Activated CD8-positive, alpha-beta memory T cell treated with anti-CD3 and anti-CD28 coated beads, Interleukin-2, amount 50 U/mL, for 1 hour (primary cell): Measurements from ENCODE around the gene BCAS3.
"Not testable (repeated sequence)": the region's sequence is repeated elsewhere in the genome, so short reads cannot be mapped to it uniquely, and the experiment has no call there.

Experiments used
- DNase-seq: peaks from one replicate; pipeline ENCODE4 v3.0.0-alpha.2; 2020; ENCODE audit errors: extremely low read depth

Gene BCAS3

DNA sequence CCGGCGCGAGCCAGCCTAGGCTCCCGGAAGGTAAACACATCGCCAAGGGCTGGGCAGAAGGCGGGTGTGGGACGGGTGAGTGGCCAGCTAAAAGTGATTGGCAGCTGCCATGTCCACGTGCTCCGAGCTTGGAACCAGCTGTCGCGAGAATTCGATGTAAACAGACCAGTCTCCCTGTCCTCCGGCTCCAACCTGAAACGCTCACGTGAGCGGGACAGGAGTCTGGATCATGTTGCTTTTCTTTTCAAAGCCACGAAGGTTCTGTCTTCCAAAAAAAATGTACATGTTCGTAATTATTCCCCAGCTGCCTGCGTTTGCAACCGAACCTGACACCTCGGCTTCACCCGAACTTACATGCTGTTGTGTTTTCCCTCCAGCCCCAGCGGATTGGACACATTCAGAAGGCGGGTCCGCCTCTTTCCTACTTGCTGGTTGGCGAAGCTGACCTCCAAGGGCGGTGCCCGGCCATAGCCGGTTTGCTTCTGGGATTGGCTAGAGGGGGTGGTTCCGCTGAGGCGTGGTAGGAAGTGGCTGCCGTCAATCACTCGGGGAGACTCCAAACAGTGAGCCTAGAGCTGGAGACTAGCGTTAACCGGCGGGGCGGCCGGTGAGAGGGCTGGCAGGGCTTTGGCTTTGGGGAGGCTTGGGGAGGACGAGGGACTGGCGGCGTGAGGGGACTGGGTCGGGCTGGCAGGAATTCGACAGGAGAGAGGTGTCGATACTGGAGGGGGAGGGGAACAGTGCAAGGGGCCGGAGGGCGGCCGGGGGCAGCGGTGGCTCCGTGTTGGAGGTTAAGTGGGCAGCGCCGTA lies at the start of gene BCAS3:
Gene BCAS3, plus strand, starts transcription at position 544 of the 810 bp plus-strand sequence.
- DNase-seq, result peak; percentile 91

DNA sequence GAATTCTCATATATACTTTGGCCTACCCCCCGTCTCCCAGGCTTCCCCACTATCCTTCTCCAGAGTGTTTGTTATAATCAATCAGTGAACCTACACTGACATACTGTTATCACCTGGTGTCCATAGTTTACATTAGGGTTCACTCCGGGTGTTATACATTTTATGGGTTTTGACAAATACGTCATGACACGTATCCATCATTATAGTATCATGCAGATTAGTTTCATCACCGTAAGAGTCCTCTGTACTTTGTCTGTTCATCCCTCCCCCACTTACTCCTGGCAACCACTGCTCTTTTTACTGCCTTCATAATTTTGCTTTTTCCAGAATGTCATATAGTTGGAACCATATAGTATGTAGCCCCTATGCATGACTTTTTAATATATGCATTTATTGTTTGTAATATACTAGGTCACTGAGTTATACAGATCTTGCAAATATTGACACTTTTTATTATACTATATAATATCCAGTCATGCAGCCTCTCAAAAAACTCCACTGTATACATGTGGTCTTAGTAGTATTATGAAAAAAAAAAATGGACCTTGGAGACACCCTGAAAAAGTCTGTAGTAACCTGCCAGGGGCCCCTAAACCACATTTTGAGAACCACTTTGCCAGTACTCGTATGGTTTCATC lies 49.3 kb upstream of the BCAS3 start:
- DNase-seq, result no peak

DNA sequence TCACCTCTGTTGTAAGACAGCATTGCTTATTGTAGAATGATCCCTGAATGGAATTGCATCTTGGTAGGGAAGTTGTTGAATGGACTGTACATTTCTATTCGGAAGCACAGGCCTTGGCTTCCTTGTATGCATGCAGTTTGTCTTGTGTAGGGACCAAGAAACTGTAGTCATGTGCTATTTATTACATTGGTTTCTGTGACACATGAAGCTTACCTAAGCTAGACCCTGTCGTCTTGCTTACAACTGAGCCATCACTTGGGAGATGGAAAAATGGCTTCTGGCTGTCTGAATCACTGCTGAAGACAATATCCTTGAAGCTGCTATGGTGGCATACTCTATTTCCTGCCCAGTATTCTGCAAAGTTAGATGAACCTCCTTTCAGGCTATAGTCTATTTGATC lies 48.5 kb upstream of the BCAS3 start:
- no peak for DNase-seq

DNA sequence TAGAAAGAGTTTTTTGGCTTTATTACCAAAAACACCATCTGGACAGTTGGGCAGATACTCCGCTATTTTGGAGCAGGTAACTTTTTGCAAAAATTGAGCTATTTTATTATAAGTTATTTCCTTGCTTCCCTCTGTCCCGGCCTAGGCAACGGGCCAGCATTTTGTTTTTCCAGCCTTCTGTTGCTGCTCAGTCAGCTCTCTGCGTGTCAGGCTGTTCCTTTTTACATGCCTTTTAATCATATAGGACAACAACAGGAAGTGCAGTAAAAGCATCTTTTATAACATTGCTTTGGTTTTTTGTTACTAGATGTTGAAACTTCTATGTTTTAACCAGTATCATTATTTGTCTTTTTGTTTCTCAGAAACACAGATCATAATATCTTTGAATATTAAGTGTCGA lies 47.3 kb upstream of the BCAS3 start:
- DNase-seq, result no peak

DNA sequence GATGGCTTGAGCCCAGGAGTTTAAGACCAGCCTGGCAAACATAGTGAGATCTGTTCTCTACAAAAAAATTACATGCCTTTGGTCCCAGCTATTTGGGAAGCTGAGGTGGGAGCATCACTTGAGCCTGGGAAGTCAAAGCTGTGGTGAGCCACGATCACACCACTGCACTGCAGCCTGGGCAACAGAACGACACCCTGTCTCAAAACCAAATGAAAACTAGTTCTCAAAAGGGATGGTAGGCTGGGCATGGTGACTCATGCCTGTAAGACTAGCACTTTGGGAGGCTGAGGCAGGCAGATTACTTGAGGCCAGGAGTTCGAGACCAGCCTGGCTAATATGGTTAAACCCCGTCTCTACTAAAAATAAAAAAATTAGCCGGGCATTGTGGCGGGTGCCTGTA lies 46.5 kb upstream of the BCAS3 start:
- DNase-seq, result no peak

DNA sequence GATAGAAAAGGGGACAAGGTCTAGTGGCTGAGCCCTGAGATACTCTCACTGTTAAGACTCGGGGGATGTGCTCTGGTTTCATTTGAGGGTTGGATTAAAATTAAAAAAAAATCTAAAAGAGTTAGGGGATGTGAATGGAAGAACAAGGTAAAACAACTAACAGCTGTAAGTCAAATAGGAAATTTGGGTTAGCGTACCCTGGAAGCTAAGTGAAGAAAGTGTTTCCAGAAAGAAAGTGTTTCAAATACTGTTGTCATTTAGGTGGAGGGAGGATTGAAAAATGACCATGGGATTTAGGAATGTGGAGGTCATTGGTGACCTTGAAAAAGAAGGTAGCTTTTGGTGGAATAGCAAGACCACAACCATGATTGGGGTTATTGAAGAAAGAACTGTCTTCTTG lies 40.0 kb upstream of the BCAS3 start:
- DNase-seq, result no peak

DNA sequence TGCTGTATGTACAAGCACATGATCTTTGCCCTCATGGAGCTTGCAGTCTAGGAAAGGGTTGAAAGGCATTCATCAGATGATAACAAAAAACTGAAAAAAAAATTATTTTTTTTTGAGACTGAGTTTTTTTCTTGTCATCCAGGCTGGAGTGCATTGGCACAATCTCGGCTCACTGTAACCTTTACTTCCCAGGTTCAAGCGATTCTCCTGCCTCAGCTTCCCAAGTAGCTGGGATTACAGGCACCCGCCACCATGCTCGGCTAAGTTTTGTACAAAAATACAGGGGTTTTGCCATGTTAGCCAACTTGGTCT lies 38.7 kb upstream of the BCAS3 start:
- DNase-seq, result no peak

DNA sequence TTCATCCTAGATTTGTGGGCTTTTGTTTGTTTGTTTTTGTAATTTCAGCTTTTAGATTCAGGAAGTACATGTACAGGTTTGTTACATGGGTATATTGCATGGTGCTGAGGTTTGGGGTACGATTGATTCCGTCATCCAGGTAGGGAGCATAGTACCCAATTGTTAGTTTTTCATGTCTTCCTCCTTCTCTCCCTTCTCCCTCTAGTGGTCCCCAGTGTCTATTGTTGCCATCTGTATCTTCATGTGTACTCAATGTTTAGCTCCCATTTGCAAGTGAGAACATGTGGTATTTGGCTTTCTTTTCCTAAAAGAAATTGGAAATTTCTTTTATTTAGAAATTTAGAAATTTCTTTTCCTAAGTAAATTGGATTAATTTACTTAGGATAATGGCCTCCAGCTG lies 37.1 kb upstream of the BCAS3 start:
- no peak for DNase-seq

DNA sequence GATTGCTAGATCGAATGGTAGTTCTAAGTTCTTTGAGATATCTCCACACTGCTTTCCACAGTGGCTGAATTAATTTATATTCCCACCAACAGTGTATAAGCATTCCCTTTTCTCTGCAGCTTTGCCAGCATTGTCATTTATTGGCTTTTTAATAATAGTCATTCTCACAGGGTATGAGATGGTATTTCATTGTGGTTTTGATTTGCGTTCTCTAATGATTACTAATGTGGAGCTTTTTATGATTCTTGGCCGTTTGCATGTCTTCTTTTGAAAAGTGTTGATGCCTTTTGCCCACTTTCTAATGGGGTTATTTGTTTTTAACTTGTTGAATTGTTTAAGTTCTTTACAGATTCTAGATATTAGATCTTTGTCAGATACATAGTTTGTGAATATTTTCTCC lies 36.5 kb upstream of the BCAS3 start:
- DNase-seq, result no peak

DNA sequence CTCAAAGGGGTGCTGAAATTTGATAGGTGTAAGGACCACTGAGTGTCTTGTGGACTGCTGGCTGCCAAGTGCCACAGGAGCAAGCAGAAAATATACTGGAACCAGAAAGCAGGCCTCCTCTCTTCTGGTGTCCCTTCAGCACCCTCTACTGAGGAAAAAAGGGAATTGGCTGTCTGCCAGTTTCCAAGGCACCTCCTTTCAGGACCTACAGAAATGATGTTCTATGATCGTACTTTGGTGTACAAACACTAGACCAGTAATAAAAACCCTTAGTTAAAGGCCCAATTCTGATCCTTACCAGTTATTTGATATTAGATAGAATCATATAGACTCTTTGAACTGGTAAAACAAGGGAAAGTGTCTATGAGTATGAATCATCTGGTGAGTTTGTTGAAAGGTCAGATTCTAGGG lies 35.8 kb upstream of the BCAS3 start:
- DNase-seq, result peak; percentile 8

DNA sequence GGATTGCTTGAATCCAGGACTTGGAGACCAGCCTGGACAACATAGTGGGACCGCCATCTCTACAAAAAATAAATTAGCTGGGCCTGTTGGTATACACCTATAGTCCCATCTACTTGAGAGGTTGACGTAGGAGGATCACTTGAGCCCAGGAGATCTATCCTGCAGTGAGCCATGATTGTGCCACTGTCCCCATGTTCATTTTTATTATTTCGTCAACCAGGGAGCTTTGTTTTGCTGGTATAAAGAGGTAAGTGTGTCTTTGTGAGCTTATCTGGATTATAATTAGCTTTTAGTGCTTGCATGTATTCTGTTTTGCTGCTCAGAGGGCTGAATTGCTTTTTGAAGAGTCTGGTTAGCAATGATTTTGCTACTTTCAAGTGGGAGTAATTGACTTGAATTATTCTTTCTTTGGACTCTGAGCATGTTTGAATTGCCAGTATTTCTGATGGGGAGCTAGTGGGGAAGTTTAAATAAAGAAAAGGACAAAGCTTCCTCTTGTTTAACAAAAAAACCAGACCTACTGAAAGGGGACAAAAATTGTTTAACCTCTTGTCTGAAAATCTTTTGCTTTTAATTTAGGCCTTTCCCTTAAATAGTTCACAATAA lies 31.6 kb upstream of the BCAS3 start:
- no peak for DNase-seq

DNA sequence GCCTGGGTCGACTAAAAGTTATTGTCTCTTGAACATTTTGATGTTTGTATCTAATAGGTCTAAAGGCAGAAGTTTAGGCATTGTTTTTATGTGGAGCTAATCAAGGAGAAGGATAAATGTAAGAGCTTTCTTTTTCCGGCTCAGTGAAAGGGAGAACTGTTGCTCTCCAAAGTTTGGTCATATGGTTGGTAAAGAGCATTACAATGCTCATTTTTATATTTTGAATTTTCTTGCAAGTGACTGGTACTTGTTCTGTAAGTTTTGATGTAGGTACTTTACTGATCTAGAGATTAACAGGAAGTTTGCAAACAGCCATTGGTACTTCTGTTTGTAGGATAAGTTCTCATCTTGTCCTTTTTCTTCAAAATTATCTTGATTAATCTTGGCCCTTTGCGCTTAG lies 30.9 kb upstream of the BCAS3 start:
- no peak for DNase-seq

DNA sequence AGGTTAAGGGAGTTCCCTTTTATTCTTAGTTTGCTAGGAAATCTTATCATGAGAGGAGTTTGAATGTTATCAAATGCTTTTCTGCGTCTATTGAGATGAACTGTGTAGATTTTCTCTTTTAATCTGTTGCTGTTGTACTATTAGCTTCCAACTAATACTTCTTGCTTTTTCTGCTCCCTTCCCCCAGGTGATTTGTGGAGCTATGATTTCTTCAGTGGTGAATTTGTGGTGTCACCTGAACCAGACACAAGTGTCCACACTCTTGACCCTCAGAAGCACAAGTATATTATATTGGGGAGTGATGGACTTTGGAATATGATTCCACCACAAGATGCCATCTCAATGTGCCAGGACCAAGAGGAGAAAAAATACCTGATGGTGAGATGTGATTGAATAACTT lies 29.9 kb upstream of the BCAS3 start:
- no peak for DNase-seq

DNA sequence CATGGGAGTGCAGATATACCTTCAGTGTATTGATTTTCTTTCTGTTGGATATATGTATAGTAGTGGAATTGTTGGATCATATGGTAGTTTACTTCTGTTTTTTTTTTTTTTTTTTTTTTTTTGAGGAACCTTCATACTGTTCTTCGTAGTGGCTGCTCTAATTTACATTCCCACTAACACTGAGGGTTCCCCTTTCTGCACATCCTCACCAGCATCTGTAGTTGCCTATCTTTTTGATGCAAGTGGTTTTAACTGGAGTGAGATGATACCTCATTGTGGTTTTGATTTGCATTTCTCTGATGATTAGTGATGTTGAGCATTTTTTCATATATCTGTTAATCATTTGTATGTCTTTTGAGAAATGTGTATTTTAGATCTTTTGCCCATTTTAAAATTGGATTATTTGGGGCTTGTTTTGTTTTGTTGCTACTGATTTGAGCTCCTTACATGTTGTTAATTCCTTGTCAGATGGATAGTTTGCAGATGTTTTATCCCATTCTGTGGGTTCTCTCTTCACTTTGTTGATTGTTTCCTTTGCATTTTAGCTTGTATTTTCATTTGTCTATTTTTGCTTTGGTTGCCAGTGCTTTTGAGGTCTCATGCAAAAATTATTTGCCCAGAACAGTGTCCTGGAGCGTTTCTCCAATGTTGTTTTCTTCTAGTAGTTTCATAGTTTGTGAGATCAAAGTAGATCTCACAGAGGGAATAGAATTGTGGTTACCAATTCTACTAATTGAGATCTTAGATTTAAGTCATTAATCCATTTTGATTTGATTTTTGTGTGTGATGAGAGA lies 25.0 kb upstream of the BCAS3 start:
- no peak for DNase-seq

DNA sequence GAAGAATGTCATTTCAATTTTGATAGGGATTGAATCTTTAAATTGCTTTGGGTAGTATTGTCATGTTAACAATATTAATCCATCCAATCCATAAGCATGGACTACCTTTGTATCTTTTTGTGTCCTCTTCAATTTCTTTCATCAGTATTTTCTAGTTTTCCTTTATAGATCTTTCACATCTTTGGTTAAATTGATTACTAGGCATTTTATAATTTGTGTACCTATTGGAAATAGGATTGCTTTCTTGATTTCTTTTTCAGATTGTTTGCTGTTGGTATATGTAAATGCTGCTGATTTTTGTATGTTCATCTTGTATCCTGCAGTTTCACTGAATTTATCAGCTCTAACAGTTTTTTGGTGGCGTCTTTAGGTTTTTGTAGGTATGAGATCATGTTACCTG lies 24.1 kb upstream of the BCAS3 start:
- no peak for DNase-seq

DNA sequence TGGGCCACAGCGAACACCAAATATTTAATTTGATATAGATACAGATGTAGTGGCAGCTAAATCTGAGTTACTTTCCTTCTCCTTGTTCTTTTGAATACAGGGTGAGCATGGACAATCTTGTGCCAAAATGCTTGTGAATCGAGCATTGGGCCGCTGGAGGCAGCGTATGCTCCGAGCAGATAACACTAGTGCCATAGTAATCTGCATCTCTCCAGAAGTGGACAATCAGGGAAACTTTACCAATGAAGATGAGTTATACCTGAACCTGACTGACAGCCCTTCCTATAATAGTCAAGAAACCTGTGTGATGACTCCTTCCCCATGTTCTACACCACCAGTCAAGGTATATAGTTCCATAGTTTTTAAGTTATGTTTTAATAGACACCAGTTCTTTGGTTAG lies 21.2 kb upstream of the BCAS3 start:
- DNase-seq, result no peak

DNA sequence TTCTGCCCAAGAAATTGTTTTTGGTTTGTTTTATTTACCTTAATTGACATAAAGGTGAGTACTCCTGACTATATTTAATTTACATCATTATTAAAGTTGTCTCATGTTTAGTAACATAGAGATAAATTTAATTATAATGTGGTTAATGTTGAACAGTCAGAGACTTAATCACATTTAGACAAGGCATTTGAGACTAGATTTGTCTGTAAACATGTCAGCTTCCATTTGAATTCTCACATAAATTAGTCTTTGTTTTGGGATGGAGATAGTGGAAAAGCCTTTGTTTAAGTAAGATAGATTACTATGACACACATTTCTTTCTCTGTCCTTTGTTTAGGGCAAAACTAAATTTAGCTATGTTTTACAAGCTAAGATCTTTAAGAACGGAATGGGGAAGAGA lies 18.5 kb upstream of the BCAS3 start:
- no peak for DNase-seq

DNA sequence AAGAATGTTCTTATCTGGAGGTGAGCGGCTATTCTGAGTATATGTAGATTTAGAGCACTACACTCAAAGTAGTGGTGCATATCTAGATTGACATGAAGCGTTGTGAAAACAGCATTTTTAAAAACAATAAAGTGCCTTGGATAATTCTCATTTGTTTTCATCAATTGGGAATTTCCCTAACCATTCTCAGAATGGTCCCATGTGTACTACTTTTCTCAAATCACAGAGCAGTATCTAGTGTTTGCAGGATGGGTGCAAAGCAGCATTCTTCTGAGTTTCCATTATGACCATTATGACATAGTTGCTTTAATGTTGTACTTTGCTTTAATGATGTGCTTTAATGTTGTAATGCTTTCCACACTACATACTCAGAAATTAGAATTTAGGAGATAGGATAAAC lies 16.2 kb upstream of the BCAS3 start:
- no peak for DNase-seq

DNA sequence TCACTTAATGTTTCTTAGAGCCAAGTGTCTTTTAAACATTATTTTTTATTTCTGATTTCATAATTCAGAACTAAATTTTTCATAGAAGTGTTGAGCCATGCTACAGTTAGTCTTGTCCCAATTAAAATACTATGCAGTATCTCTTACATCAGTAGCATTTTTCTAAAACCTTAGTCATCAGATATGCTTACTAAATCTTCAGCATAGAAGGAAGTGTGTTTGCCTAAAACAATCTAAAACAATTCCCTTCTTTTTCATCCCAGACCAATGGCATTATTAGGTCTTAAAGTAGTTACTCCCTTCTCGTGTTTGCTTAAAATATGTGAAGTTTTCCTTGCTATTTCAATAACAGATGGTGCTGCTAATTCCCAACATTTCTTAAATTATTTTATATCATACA lies 13.6 kb upstream of the BCAS3 start:
- DNase-seq, result no peak

DNA sequence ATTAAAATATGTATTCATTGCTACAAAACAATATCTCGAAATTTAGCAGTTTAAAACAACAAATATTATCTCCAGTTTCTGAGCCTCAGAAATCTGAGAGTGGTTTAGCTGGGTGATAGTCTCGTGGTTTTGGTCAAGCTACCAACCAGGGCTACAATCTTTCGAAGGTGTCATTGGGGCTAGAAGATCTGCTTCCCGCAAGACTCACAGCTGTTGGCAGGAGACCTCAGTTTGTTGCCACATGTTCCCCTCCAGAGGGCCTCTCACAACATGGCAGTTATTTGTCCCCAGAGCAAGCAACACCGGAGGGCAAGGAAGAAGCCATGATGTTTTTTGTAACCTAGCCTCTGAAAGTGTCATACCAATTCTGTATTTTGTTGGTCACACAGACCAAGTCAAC lies 12.0 kb upstream of the BCAS3 start:
- no peak for DNase-seq

DNA sequence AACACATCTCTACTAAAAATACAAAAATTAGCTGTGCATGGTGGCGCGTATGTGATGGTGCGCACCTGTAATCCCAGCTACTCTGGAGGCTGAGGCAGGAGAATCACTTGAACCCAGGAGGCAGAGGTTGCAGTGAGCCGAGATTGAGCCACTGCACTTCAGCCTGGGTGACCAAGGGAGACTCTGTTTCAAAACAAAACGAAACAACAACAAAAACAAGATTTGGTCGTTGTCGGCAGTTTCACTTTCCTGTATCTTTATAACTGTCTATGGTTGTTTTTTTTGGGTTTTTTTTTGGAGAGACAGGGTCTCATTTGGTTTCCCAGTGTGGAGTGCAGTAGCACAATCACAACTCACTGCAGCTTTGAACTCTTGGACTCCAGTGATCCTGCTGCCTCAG lies 8.9 kb upstream of the BCAS3 start:
- not testable (repeated sequence) for DNase-seq

DNA sequence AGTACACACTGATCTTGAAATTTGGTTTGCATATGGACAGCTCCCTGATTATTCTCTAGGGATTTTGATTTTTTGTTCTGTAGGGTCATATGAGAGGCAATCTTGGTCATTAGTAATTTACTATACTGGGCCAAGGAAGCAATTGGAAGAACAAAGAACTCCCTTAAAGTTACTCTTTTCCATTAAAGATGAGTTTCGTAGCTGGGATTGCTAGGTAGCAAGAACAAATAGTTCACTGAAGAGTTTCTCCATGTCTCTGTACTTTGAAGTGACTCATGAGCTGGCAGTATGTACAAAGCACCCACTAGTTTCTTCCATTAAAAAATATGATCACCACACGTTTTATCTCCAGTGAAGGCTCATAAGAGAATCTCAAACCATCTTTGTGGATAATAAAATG lies 6.2 kb upstream of the BCAS3 start:
- DNase-seq, result no peak

DNA sequence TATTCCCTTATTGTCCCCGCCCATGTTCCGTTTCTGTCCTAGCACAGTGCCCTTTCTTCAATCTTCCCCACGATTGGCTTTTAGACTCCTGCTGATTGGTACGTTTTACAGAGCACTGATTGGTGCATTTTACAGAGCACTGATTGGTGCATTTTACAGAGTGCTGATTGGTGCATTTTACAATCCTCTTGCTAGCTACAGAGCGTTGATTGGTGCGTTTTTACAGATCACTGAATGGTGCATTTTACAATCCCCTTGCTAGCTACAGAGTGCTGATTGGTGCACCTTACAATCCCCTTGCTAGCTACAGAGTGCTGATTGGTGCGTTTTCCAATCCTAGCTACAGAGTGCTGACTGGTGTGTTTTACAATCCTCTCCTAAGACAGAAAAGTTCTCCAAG lies 3.0 kb upstream of the BCAS3 start:
- not testable (repeated sequence) for DNase-seq
